Naive thymus-derived CD4-positive, alpha-beta T cell (primary cell): ENCODE data around the gene CYB5R4. TPM values are rescaled to one million over a fixed set of nuclear protein-coding genes. Genes with fewer than 3 reads are reported as not detected.

Source experiments
- ATAC-seq: fragments of 150-1000 bp; cut with Tn5 transposase; 2 replicates; pipeline ENCODE4 v1.10.0; 2021; ENCODE audit warnings: mild to moderate bottlenecking, moderate library complexity
- CTCF ChIA-PET: fragments of 350-600 bp; sonication (Branson Sonifier 250); formaldehyde crosslinking; loops from one replicate; lab custom pipeline; 2021; ENCODE audit warnings: antibody characterized with exemption; lab: Charles Lee
- POLR2A ChIA-PET: fragments of 350-600 bp; sonication (Branson Sonifier 250); formaldehyde crosslinking; loops from one replicate; lab custom pipeline; 2021; ENCODE audit warnings: antibody characterized with exemption, inconsistent platforms; lab: Charles Lee
- DNase-seq, 9 donors: peaks; one replicate each; pipeline versions ENCODE4 v3.0.0 to v3.0.0-alpha.2; 2020 to 2022; ENCODE audit warnings: mixed read lengths in 1 of 9
- H3K27ac ChIP-seq: one replicate; pipeline ENCODE4 v1.7.0; 2013; ENCODE audit warnings: mild to moderate bottlenecking, low read depth, low read length, moderate library complexity
- H3K27me3 ChIP-seq, 2 donors: one replicate each; pipeline ENCODE4 v1.7.0; 2013; ENCODE audit warnings: low read length in 2 of 2, mild to moderate bottlenecking in 2 of 2, moderate library complexity in 2 of 2; ENCODE audit not compliant: control insufficient read depth in 2 of 2, insufficient read depth in 2 of 2
- H3K36me3 ChIP-seq, 3 experiments: 1 replicate in 2 of 3; 2 replicates in 1 of 3; pipeline ENCODE4 v1.7.0; 2013; ENCODE audit warnings: low read length in 3 of 3, mild to moderate bottlenecking in 3 of 3, moderate library complexity in 1 of 3; ENCODE audit not compliant: insufficient read depth in 3 of 3, control insufficient read depth in 2 of 3
- H3K4me1 ChIP-seq, 2 donors: one replicate each; pipeline ENCODE4 v1.7.0; 2013; ENCODE audit warnings: low read length in 2 of 2, mild to moderate bottlenecking in 2 of 2, moderate library complexity in 1 of 2; ENCODE audit not compliant: control insufficient read depth in 2 of 2, insufficient read depth in 2 of 2
- H3K4me3 ChIP-seq: 2 replicates; pipeline ENCODE4 v1.7.0; 2013; ENCODE audit warnings: mild to moderate bottlenecking, low read length
- H3K9me3 ChIP-seq, 3 experiments: 1 replicate in 2 of 3; 2 replicates in 1 of 3; pipeline ENCODE4 v1.7.0; 2013; ENCODE audit warnings: low read length in 3 of 3; ENCODE audit not compliant: control insufficient read depth in 2 of 3
- H3K27ac Mint-ChIP-seq, 9 donors: one replicate each; pipeline ENCODE4 v1.8.0; 2020 to 2022; ENCODE audit warnings: mixed read lengths in 9 of 9, mild to moderate bottlenecking in 8 of 9, moderate library complexity in 5 of 9, inconsistent platforms in 2 of 9
- H3K27me3 Mint-ChIP-seq, 5 donors: one replicate each; pipeline ENCODE4 v1.8.0; 2021 to 2022; ENCODE audit warnings: mixed read lengths in 5 of 5, mild to moderate bottlenecking in 1 of 5
- H3K36me3 Mint-ChIP-seq, 5 donors: one replicate each; pipeline ENCODE4 v1.8.0; 2020 to 2022; ENCODE audit warnings: mixed read lengths in 5 of 5, mild to moderate bottlenecking in 3 of 5, inconsistent platforms in 1 of 5
- H3K4me1 Mint-ChIP-seq, 7 donors: one replicate each; pipeline ENCODE4 v1.8.0; 2020 to 2022; ENCODE audit warnings: mixed read lengths in 7 of 7, mild to moderate bottlenecking in 3 of 7, inconsistent platforms in 1 of 7
- H3K4me3 Mint-ChIP-seq, 10 donors: one replicate each; pipeline ENCODE4 v1.8.0; 2020 to 2022; ENCODE audit warnings: mild to moderate bottlenecking in 10 of 10, mixed read lengths in 10 of 10, moderate library complexity in 6 of 10, inconsistent platforms in 2 of 10
- H3K9me3 Mint-ChIP-seq, 11 donors: one replicate each; pipeline ENCODE4 v1.8.0; 2020 to 2022; ENCODE audit warnings: mixed read lengths in 11 of 11, mild to moderate bottlenecking in 4 of 11, inconsistent platforms in 1 of 11, moderate library complexity in 1 of 11
- intact Hi-C, 2 donors: fragments of 100-400 bp; cut with micrococcal nuclease; formaldehyde crosslinking; loops; one replicate each; pipeline ENCODE4 v1.15.1; 2023
- polyA plus RNA-seq, 2 donors: library from polyadenylated mRNA; unstranded; fragments of 300-500 nt; fragmentation: Illumina TruSeq; gene quantifications; one replicate each; pipeline ENCODE4 v1.2.3, GENCODE V29; 2021
- total RNA-seq, 6 experiments: library from RNA in 5 of 6; stranded (reverse) in 5 of 6; gene quantifications; 1 replicate in 5 of 6; 2 replicates in 1 of 6; pipeline ENCODE4 v1.2.3 and lab custom pipeline; 2021 to 2026

The CYB5R4 gene
- total and polyA plus RNA-seq, 7 experiments from 2014 or later, result 14.9 to 38.6 (median 20.0) TPM

DNA sequence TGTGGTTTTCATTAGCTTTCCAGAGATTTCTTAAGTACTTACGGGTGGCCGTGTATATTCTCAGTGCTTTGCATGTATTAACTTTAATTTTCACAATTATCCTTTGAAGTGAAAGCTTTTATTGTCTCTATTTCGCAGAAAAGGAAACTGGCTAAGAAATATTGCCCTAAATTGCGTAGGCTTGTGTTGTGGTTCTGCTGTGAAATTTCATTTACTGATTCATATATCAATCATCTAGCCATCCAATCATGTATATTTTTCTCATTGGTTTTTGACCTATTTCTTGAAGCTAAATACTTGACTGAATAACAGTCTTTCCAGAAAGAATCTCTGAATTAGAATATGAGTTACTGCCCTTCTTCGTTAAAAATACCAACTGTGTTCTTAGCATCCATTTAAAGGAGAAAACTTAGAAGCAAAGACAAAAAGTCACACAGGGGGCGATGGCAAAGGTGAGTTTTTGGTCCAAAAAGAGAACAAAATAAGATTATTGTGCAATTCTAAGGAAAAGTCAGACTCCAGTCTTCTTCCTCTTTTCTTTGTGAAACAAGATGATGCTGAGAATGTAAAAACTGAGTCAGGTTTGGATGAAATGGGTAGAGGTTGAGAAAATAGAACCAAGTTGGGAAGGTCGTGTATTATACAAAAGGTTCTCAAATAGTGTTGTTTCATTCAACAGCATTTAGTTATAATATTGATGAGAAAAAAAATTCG, 1.4 kb downstream of the CYB5R4 start:
- intact Hi-C loops, result loop anchor here (2.0 to 5.0 kb wide), 2 partner anchors 16 to 794 kb away; partner anchors contain the start of genes DOP1A (in 1 of the 2) and UBE3D (in 1 of the 2)
- Histone ChIP-seq H3K27ac (peak overlapping the region; percentile 82), H3K4me3 (peak overlapping the region; percentile 92), H3K36me3 (peaks cover 0 to 15% (median 0%) of the 10 kb centered on the region in 3 experiments), H3K9me3 (no peaks in the 10 kb centered on the region), H3K27me3 (no peaks in the 10 kb centered on the region), H3K4me1 (peaks cover 14 to 21% of the 10 kb centered on the region in 2 donors)
- Mint-ChIP-seq H3K27ac (peak overlapping the region in 7 of 9 donors; percentile 85 to 96 (median 87)), H3K9me3 (peaks cover 0 to 5% (median 0%) of the 10 kb centered on the region in 11 donors), H3K4me3 (peak overlapping the region; percentile 87 to 100 (median 98)), H3K27me3 (peaks cover 0 to 6% (median 5%) of the 10 kb centered on the region in 5 donors), H3K4me1 (peaks cover 23 to 47% (median 37%) of the 10 kb centered on the region in 7 donors), H3K36me3 (peaks cover 0 to 21% (median 15%) of the 10 kb centered on the region in 5 donors)
- DNase-seq, result no peak
- CTCF ChIA-PET, result interaction anchor here (1.9 kb wide), 1 partner anchor 20 kb away, joined by 5 read pairs; no protein-coding TSS in a partner anchor
- POLR2A ChIA-PET, result no interaction called here
- ATAC-seq, result no peak

DNA sequence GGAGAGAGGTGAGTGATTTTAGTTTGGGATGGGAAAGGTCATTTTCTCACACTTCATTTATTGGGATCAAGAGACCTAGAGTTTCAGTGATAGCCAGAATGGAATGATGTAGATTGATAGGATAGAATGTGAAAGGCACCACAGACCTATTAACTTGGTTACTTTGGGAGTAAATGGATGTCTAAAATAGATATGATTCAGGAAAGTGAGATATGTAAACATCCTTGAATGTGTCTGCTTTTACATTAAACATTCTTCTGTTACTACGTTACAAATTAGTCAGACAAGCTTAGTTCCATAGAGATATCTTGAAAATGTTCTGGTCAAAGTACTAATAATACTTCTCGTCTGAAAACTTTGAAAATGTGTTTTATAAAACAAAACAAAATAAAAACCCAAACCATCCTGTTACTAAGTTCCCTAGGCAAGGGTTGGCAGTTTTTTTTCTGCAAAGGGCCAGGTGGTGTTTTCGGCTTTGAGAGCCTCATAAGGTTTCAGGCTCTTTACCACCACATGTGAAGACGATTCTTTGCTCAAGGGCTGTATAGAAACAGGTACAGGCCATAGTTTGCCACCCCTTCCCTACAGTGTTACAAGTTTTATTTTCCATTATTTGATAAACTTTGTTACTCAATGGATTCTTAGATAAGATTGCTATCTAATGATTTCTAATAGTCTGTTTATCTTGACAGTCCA, 3.4 kb downstream of the CYB5R4 start:
- Mint-ChIP-seq H3K36me3 (peaks cover 8 to 40% (median 34%) of the 10 kb centered on the region in 5 donors), H3K4me1 (peaks cover 23 to 47% (median 41%) of the 10 kb centered on the region in 7 donors), H3K27ac (no peak overlapping the region), H3K4me3 (no peak overlapping the region), H3K9me3 (peaks cover 0 to 21% (median 9%) of the 10 kb centered on the region in 11 donors), H3K27me3 (no peaks in the 10 kb centered on the region)
- peaks cover 14 to 21% of the 10 kb centered on the region in 2 donors for H3K4me1 ChIP-seq
- H3K4me3 ChIP-seq, result no peak overlapping the region
- ATAC-seq, result no peak
- intact Hi-C loops, result loop anchor here in 1 of 2 donors (5.0 kb wide), 1 partner anchor 796 kb away; the partner anchor contains the start of genes DOP1A and UBE3D
- H3K36me3 ChIP-seq, result peaks cover 0 to 34% (median 8%) of the 10 kb centered on the region in 3 experiments
- ChIA-PET POLR2A (no interaction called here), CTCF (interaction anchor here (0.5 kb wide), 1 partner anchor 361 kb away, joined by 3 read pairs; no protein-coding TSS in a partner anchor)
- no peak overlapping the region for H3K27ac ChIP-seq
- no peak for DNase-seq
- no peaks in the 10 kb centered on the region for H3K27me3 ChIP-seq
- H3K9me3 ChIP-seq, result peaks cover 0 to 6% (median 0%) of the 10 kb centered on the region in 3 experiments

DNA sequence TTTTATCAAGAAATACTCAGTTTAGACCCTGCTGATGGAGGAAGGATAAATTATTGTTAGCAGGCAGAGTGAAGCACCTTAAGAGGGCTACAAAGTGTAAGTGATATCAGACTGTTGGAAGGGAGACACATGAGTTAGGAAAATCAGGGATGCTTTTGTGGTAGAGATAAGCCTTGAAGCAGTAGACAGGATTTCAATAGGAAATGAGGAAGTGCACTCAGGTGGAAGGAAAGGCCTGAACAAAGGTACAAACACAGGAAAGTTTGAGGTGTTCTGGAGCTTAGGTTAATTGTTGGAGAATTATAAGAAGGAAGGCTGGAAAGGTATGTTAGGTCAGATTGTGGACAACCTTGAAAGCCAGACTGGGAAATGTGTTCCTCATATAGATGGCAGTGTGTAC, 7.6 kb downstream of the CYB5R4 start:
- Mint-ChIP-seq H3K36me3 (peaks cover 11 to 62% (median 51%) of the 10 kb centered on the region in 5 donors), H3K4me1 (peaks cover 6 to 36% (median 24%) of the 10 kb centered on the region in 7 donors), H3K4me3 (peak overlapping the region in 1 of 10 donors; percentile 3), H3K9me3 (peaks cover 0 to 28% (median 9%) of the 10 kb centered on the region in 11 donors), H3K27me3 (no peaks in the 10 kb centered on the region), H3K27ac (no peak overlapping the region)
- CTCF ChIA-PET, result no interaction called here
- no peaks in the 10 kb centered on the region for H3K4me1 ChIP-seq
- no peak for DNase-seq
- no peak overlapping the region for H3K4me3 ChIP-seq
- no peaks in the 10 kb centered on the region for H3K27me3 ChIP-seq
- ATAC-seq, result no peak
- H3K27ac ChIP-seq, result no peak overlapping the region
- POLR2A ChIA-PET, result no interaction called here
- intact Hi-C loops, result no loop called here
- H3K9me3 ChIP-seq, result peaks cover 0 to 6% (median 0%) of the 10 kb centered on the region in 3 experiments
- H3K36me3 ChIP-seq, result peaks cover 0 to 30% (median 8%) of the 10 kb centered on the region in 3 experiments

DNA sequence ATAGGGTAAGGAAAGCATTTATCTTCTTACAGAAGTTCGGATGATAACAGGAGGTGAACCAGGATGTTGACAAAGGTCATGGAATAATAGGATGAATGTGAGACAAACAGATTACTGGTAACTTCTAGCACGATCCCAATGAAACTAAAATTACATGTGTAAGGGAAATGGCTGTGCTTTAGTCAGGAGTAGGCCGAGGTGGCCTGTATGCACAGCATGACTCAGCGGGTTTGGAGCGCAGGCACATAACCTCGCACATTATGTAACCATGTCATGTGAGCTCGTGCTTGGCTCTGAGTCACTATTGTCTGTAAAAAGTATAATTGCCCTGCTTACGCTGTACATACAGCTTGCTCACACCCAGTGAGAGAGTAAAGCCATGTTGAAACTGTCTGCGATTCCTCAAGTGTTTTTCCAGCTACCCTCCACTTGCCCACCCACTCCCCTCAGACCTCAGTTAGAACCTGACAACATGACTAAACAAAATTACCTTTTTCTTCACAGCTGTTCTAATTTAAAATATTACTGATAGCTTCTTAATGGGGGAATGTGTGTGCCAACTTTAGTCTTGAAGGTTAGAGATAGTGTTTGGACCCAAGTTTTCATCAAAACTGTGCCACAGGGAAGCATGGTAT, 8.2 kb downstream of the CYB5R4 start:
- peak overlapping the region in 1 of 10 donors; percentile 3 for H3K4me3 Mint-ChIP-seq
- ATAC-seq, result peak; percentile 91
- intact Hi-C loops, result no loop called here

DNA sequence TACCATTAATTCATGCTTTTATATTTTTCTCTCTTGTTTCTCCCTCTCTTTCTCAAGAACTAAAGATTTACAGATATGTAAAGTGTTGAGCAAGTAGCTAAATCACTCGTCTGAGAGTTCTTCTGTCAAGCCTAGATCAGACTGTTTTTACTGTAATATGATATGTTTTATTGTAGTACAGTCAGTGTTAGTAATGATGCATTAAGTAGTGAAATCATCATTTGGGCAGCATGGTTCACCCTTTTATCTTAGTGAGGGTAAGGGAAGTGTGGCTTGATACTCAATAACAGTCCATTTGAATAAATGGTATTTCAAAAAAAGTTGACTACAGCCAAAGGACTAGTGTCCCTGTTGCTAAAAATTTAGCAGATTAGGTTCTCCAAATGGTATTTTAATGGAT, 9.2 kb downstream of the CYB5R4 start:
- Mint-ChIP-seq H3K4me1 (peaks cover 8 to 39% (median 30%) of the 10 kb centered on the region in 7 donors), H3K4me3 (no peak overlapping the region), H3K36me3 (peaks cover 11 to 64% (median 54%) of the 10 kb centered on the region in 5 donors), H3K27me3 (no peaks in the 10 kb centered on the region), H3K27ac (no peak overlapping the region), H3K9me3 (peaks cover 0 to 28% (median 9%) of the 10 kb centered on the region in 11 donors)
- ChIA-PET CTCF (no interaction called here), POLR2A (no interaction called here)
- Histone ChIP-seq H3K36me3 (peaks cover 0 to 30% (median 8%) of the 10 kb centered on the region in 3 experiments), H3K9me3 (peaks cover 0 to 6% (median 0%) of the 10 kb centered on the region in 3 experiments), H3K27me3 (no peaks in the 10 kb centered on the region), H3K27ac (no peak overlapping the region), H3K4me1 (peaks cover 0 to 5% of the 10 kb centered on the region in 2 donors), H3K4me3 (no peak overlapping the region)
- no peak for DNase-seq
- no peak for ATAC-seq
- intact Hi-C loops, result no loop called here

More for the DNA sequence above, 8.2 kb downstream of the CYB5R4 start:
- H3K27me3 ChIP-seq, result no peaks in the 10 kb centered on the region
- no peak overlapping the region for H3K27ac ChIP-seq
- Mint-ChIP-seq H3K9me3 (peaks cover 0 to 28% (median 9%) of the 10 kb centered on the region in 11 donors), H3K27ac (peak overlapping the region in 1 of 9 donors; percentile 13), H3K4me1 (peaks cover 4 to 36% (median 24%) of the 10 kb centered on the region in 7 donors), H3K36me3 (peaks cover 11 to 62% (median 51%) of the 10 kb centered on the region in 5 donors), H3K27me3 (no peaks in the 10 kb centered on the region)
- DNase-seq, result peak in 3 of 9 donors; percentile 16 to 30 (median 18)
- POLR2A ChIA-PET, result no interaction called here
- H3K9me3 ChIP-seq, result peaks cover 0 to 6% (median 0%) of the 10 kb centered on the region in 3 experiments
- H3K36me3 ChIP-seq, result peaks cover 0 to 30% (median 8%) of the 10 kb centered on the region in 3 experiments
- H3K4me3 ChIP-seq, result no peak overlapping the region
- CTCF ChIA-PET, result no interaction called here
- no peaks in the 10 kb centered on the region for H3K4me1 ChIP-seq

DNA sequence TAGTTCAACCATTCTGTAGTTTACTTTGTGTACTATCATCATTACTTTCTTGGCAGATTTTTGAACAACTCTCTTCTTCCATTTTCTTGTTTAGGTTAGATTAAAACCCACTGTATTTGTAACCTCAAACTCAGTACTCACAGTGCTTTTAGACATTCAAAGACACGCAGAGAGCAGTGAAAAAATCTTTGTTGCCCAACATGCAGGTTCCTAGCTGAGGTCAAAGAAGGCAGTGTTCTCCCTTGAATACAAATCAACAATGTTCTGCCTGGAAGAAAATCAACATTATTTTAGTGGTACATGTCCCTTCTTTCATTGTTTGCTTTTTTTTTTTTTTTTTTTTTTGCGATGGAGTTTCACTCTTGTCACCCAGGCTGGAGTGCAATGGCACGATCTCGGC, 11.2 kb downstream of the CYB5R4 start:
- POLR2A ChIA-PET, result interaction anchor here (0.6 kb wide), 1 partner anchor 17 kb away, joined by 3 read pairs; no protein-coding TSS in a partner anchor
- Histone ChIP-seq H3K4me1 (peaks cover 0 to 7% of the 10 kb centered on the region in 2 donors), H3K27ac (no peak overlapping the region), H3K4me3 (no peak overlapping the region), H3K9me3 (peaks cover 0 to 6% (median 0%) of the 10 kb centered on the region in 3 experiments), H3K27me3 (no peaks in the 10 kb centered on the region), H3K36me3 (peaks cover 0 to 22% (median 8%) of the 10 kb centered on the region in 3 experiments)
- no peak overlapping the region for H3K4me3 Mint-ChIP-seq
- no peak for ATAC-seq
- H3K27me3 Mint-ChIP-seq, result no peaks in the 10 kb centered on the region
- DNase-seq, result no peak
- peaks cover 10 to 49% (median 41%) of the 10 kb centered on the region in 7 donors for H3K4me1 Mint-ChIP-seq
- peaks cover 0 to 27% (median 9%) of the 10 kb centered on the region in 11 donors for H3K9me3 Mint-ChIP-seq
- CTCF ChIA-PET, result no interaction called here
- peaks cover 11 to 53% (median 49%) of the 10 kb centered on the region in 5 donors for H3K36me3 Mint-ChIP-seq
- H3K27ac Mint-ChIP-seq, result no peak overlapping the region
- intact Hi-C loops, result no loop called here
